ENCODE measurements around the gene COL15A1. TPM values are rescaled to one million over a fixed set of nuclear protein-coding genes. Genes with fewer than 3 reads are reported as not detected.

The COL15A1 gene
- polyA plus RNA-seq, 1 experiment: 3.2 TPM

GRCh38 chr9:99050924-99051323 is 107.2 kb downstream of the COL15A1 start:
- TF ChIP-seq CTCF (IDR thresholded peaks at IDR 0.05; ENCODE audit: low read depth, low read length): no peak
- no peak for DNase-seq (ENCODE audit: low read depth, low spot score)
- no peak overlapping the region for H3K4me3 ChIP-seq (ENCODE audit: low read depth, low read length)
- H3K27ac ChIP-seq (ENCODE audit: low read depth, low read length): no peak overlapping the region
- POLR2A ChIA-PET: interaction anchor here (1.4 kb wide), 1 partner anchor 21 kb away, joined by 3 read pairs; no protein-coding TSS in a partner anchor
- CTCF ChIA-PET: no interaction called here
- H3K9me3 ChIP-seq (ENCODE audit: control insufficient read depth, insufficient read depth, low read length): no peaks in the 10 kb centered on the region
- no peaks in the 10 kb centered on the region for H3K27me3 ChIP-seq (ENCODE audit: control insufficient read depth, insufficient read depth, low read length)

- Histone ChIP-seq H3K27me3 (ENCODE audit: control insufficient read depth, insufficient read depth, low read length) (no peaks in the 10 kb centered on the region), H3K27ac (ENCODE audit: low read depth, low read length) (no peak overlapping the region), H3K4me3 (ENCODE audit: low read depth, low read length) (no peak overlapping the region), H3K9me3 (ENCODE audit: control insufficient read depth, insufficient read depth, low read length) (peaks cover 4% of the 10 kb centered on the region)
- DNase-seq (ENCODE audit: low read depth, low spot score): no peak
- CTCF ChIA-PET: no interaction called here
- no peak for TF ChIP-seq CTCF (IDR thresholded peaks at IDR 0.05; ENCODE audit: low read depth, low read length)
- POLR2A ChIA-PET: interaction anchor here (1.4 kb wide), 1 partner anchor 21 kb away, joined by 3 read pairs; no protein-coding TSS in a partner anchor
Measured at GRCh38 chr9:99051406-99051805, 107.7 kb downstream of the COL15A1 start.

DNA sequence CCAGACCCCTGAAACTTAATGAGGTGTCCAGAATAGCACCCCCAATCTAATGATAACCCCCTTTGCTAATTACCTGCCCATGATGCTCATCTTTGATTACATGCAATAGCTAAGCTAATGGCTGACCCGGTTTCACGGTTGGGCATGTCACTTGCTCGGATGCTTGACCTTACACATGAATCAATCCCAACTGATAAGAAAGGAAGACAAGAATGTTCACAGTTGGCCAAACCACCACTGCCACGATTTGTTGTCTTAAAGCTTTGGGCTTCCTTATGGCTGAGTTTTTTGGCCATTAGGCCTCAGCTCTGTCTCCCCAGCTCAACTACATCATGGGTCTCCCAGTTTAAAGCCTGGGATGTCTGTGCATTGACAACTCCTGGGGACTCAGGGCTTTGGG is 108.1 kb downstream of the COL15A1 start:
- TF ChIP-seq CTCF (IDR thresholded peaks at IDR 0.05; ENCODE audit: low read depth, low read length): no peak
- no peaks in the 10 kb centered on the region for H3K27me3 ChIP-seq (ENCODE audit: control insufficient read depth, insufficient read depth, low read length)
- H3K9me3 ChIP-seq (ENCODE audit: control insufficient read depth, insufficient read depth, low read length): peaks cover 4% of the 10 kb centered on the region
- DNase-seq (ENCODE audit: low read depth, low spot score): no peak
- no peak overlapping the region for H3K27ac ChIP-seq (ENCODE audit: low read depth, low read length)
- POLR2A ChIA-PET: interaction anchor here (1.4 kb wide), 1 partner anchor 22 kb away, joined by 3 read pairs; no protein-coding TSS in a partner anchor
- H3K4me3 ChIP-seq (ENCODE audit: low read depth, low read length): no peak overlapping the region
- CTCF ChIA-PET: no interaction called here

GRCh38 chr9:99052815-99053715 is 109.4 kb downstream of the COL15A1 start:
- H3K27ac ChIP-seq (ENCODE audit: low read depth, low read length): no peak overlapping the region
- peaks cover 4% of the 10 kb centered on the region for H3K9me3 ChIP-seq (ENCODE audit: control insufficient read depth, insufficient read depth, low read length)
- ChIA-PET POLR2A (no interaction called here), CTCF (interaction anchor here (1.1 kb wide), 1 partner anchor 54 kb away, joined by 5 read pairs; no protein-coding TSS in a partner anchor)
- DNase-seq (ENCODE audit: low read depth, low spot score): no peak
- H3K27me3 ChIP-seq (ENCODE audit: control insufficient read depth, insufficient read depth, low read length): no peaks in the 10 kb centered on the region
- H3K4me3 ChIP-seq (ENCODE audit: low read depth, low read length): no peak overlapping the region
- TF ChIP-seq CTCF (IDR thresholded peaks at IDR 0.05; ENCODE audit: low read depth, low read length): no peak

DNA sequence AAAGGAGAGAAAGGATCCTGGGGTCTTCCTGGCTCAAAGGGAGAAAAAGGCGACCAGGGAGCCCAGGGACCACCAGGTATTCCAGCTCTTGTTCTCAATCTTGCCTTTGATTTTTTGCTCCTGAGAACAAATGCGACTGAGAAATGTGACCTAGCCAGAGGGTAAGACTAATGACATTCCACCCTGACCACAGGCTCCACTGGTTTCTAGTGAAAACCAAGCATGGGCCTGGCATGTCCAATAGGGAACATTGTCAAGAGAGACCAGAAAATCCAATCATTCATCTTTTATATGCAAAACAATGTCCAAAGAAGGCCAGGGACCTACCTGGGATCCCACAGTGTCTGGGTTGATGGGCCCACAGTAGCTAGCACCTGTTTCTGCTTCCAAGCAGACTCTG is 110.9 kb downstream of the COL15A1 start:
- no peak for TF ChIP-seq CTCF (IDR thresholded peaks at IDR 0.05; ENCODE audit: low read depth, low read length)
- H3K27ac ChIP-seq (ENCODE audit: low read depth, low read length): no peak overlapping the region
- H3K27me3 ChIP-seq (ENCODE audit: control insufficient read depth, insufficient read depth, low read length): no peaks in the 10 kb centered on the region
- no peak overlapping the region for H3K4me3 ChIP-seq (ENCODE audit: low read depth, low read length)
- ChIA-PET CTCF (no interaction called here), POLR2A (interaction anchor here (0.7 kb wide), 1 partner anchor 11 kb away, joined by 3 read pairs; no protein-coding TSS in a partner anchor)
- DNase-seq (ENCODE audit: low read depth, low spot score): no peak
- H3K9me3 ChIP-seq (ENCODE audit: control insufficient read depth, insufficient read depth, low read length): peaks cover 4% of the 10 kb centered on the region

All from AG04450 (cell line).